CD4-positive, CD25-positive, alpha-beta regulatory T cell (primary cell): ENCODE data around the gene CNPY3. TPM values are rescaled to one million over a fixed set of nuclear protein-coding genes. Genes with fewer than 3 reads are reported as not detected.
A peak's percentile ranks its signal among the peaks of the same experiment; 100 is the strongest.

Experiments
- ATAC-seq, 2 donors: fragments of 150-1000 bp; cut with Tn5 transposase; one replicate each; pipeline ENCODE4 v1.10.0; 2021; ENCODE audit warnings: low read depth in 2 of 2, moderate number of reproducible peaks in 2 of 2, moderate library complexity in 1 of 2
- DNase-seq, 3 donors: peaks; one replicate each; pipeline versions ENCODE4 v3.0.0 to v3.0.0-alpha.2; 2012 to 2022; ENCODE audit warnings: mixed read lengths in 1 of 3
- H3K27ac ChIP-seq: one replicate; pipeline ENCODE4 v1.7.0; 2013; ENCODE audit warnings: mild to moderate bottlenecking, low read length; ENCODE audit not compliant: insufficient read depth, poor library complexity, severe bottlenecking
- H3K27me3 ChIP-seq: one replicate; pipeline ENCODE4 v1.7.0; 2013; ENCODE audit warnings: low read length; ENCODE audit not compliant: control insufficient read depth, insufficient read depth
- H3K36me3 ChIP-seq: one replicate; pipeline ENCODE4 v1.7.0; 2013; ENCODE audit warnings: mild to moderate bottlenecking, low read length, moderate library complexity; ENCODE audit not compliant: control insufficient read depth, insufficient read depth
- H3K4me1 ChIP-seq: 2 replicates; pipeline ENCODE4 v1.7.0; 2013; ENCODE audit warnings: mild to moderate bottlenecking, low read length; ENCODE audit not compliant: insufficient read depth, control insufficient read depth, poor library complexity, severe bottlenecking
- H3K4me3 ChIP-seq: one replicate; pipeline ENCODE4 v1.7.0; 2013; ENCODE audit warnings: low read depth, mild to moderate bottlenecking, low read length, moderate library complexity
- H3K9me3 ChIP-seq, 2 experiments: 1 replicate in 1 of 2; 2 replicates in 1 of 2; pipeline ENCODE4 v1.7.0; 2013; ENCODE audit warnings: low read length in 2 of 2, mild to moderate bottlenecking in 1 of 2, moderate library complexity in 1 of 2; ENCODE audit not compliant: control insufficient read depth in 2 of 2
- H3K27ac Mint-ChIP-seq, 3 donors: one replicate each; pipeline ENCODE4 v1.8.0; 2020 to 2022; ENCODE audit warnings: mild to moderate bottlenecking in 3 of 3, mixed read lengths in 3 of 3, moderate library complexity in 2 of 3
- H3K27me3 Mint-ChIP-seq: one replicate; pipeline ENCODE4 v1.8.0; 2022; ENCODE audit warnings: mild to moderate bottlenecking, mixed read lengths
- H3K36me3 Mint-ChIP-seq: one replicate; pipeline ENCODE4 v1.8.0; 2020; ENCODE audit warnings: mixed read lengths
- H3K4me1 Mint-ChIP-seq, 4 donors: one replicate each; pipeline ENCODE4 v1.8.0; 2020 to 2022; ENCODE audit warnings: mixed read lengths in 4 of 4, mild to moderate bottlenecking in 1 of 4
- H3K4me3 Mint-ChIP-seq, 4 donors: one replicate each; pipeline ENCODE4 v1.8.0; 2020 to 2022; ENCODE audit warnings: mild to moderate bottlenecking in 4 of 4, mixed read lengths in 4 of 4, moderate library complexity in 3 of 4
- H3K9me3 Mint-ChIP-seq, 7 donors: one replicate each; pipeline ENCODE4 v1.8.0; 2020 to 2022; ENCODE audit warnings: mixed read lengths in 7 of 7, mild to moderate bottlenecking in 3 of 7, moderate library complexity in 2 of 7
- polyA plus RNA-seq, 4 donors: library from polyadenylated mRNA; unstranded; fragments of 300-500 nt; fragmentation: Illumina TruSeq; gene quantifications; one replicate each; pipeline ENCODE4 v1.2.3, GENCODE V29; 2021
- total RNA-seq: library from RNA; stranded (reverse); gene quantifications from one replicate; pipeline ENCODE4 v1.2.3, GENCODE V29; 2022

Gene CNPY3
- total and polyA plus RNA-seq, 5 donors from 2014 or later: 42.9 to 88.8 (median 81.3) TPM

GRCh38 chr6:42921801-42922200 lies 7.5 kb upstream of the CNPY3 start:
- H3K9me3 Mint-ChIP-seq: no peaks in the 10 kb centered on the region
- ATAC-seq (no peak), DNase-seq (no peak)
- Histone ChIP-seq H3K9me3 (no peaks in the 10 kb centered on the region), H3K4me1 (no peaks in the 10 kb centered on the region), H3K4me3 (no peak overlapping the region), H3K36me3 (no peaks in the 10 kb centered on the region), H3K27ac (no peak overlapping the region), H3K27me3 (no peaks in the 10 kb centered on the region)
- no peaks in the 10 kb centered on the region for H3K4me1 Mint-ChIP-seq
- no peak overlapping the region for H3K4me3 Mint-ChIP-seq
- no peak overlapping the region for H3K27ac Mint-ChIP-seq
- no peaks in the 10 kb centered on the region for H3K27me3 Mint-ChIP-seq
- no peaks in the 10 kb centered on the region for H3K36me3 Mint-ChIP-seq

DNA sequence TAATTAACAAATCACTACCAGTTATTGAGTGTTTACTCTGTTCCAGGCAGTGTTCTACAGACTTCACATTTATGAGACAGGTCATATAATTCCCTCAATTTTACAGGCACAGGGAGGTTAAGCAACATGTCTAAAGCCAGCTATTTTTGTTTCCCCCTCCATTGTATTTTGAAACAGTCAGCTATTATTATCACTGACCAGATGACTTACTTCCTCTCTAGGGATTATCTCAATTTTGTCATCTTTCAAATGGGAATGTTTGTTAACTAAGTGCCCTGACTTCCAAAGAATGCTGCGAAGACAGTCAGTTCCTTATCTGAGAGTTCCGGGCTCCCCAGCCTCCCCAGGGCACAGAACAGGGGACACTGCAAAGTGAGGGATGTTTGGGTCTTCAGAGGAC lies 5.6 kb upstream of the CNPY3 start:
- Mint-ChIP-seq H3K9me3 (no peaks in the 10 kb centered on the region), H3K36me3 (no peaks in the 10 kb centered on the region), H3K4me1 (peaks cover under 1 to 5% (median 5%) of the 10 kb centered on the region in 4 donors), H3K27me3 (no peaks in the 10 kb centered on the region), H3K4me3 (no peak overlapping the region), H3K27ac (peak overlapping the region in 1 of 3 donors; percentile 38)
- no peaks in the 10 kb centered on the region for H3K36me3 ChIP-seq
- H3K9me3 ChIP-seq: no peaks in the 10 kb centered on the region
- H3K27me3 ChIP-seq: no peaks in the 10 kb centered on the region
- DNase-seq: no peak
- H3K27ac ChIP-seq: no peak overlapping the region
- H3K4me3 ChIP-seq: no peak overlapping the region
- no peak for ATAC-seq
- peaks cover 10% of the 10 kb centered on the region for H3K4me1 ChIP-seq

DNA sequence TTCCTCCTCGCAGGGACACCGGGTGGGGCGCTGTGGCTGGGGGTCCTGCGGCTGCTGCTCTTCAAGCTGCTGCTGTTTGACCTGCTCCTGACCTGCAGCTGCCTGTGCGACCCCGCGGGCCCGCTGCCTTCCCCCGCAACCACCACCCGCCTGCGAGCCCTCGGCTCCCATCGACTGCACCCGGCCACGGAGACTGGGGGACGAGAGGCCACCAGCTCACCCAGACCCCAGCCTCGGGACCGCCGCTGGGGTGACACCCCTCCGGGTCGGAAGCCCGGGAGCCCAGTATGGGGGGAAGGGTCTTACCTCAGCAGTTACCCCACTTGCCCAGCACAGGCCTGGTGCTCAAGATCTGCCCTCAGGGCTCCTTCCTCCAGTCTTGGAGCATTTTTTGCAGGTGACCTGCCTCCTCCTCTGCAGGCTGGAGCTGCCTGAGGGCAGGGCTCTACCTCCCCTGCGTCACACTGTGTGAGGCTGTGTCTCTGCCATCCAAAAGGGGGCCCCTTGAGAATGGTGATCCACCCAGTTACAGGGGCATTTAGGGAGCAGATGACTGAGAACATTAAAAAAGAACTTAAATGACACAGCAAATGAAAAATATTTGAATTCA lies 3.9 kb upstream of the CNPY3 start:
- Histone ChIP-seq H3K9me3 (no peaks in the 10 kb centered on the region), H3K27me3 (no peaks in the 10 kb centered on the region), H3K27ac (no peak overlapping the region), H3K4me3 (no peak overlapping the region), H3K36me3 (no peaks in the 10 kb centered on the region), H3K4me1 (peaks cover 22% of the 10 kb centered on the region)
- DNase-seq: no peak
- Mint-ChIP-seq H3K27ac (peak overlapping the region in 1 of 3 donors; percentile 92), H3K4me3 (peak overlapping the region in 1 of 4 donors; percentile 41), H3K4me1 (peaks cover 6 to 18% (median 12%) of the 10 kb centered on the region in 4 donors), H3K27me3 (no peaks in the 10 kb centered on the region), H3K36me3 (no peaks in the 10 kb centered on the region), H3K9me3 (peaks cover 0 to 1% (median 0%) of the 10 kb centered on the region in 7 donors)
- ATAC-seq: no peak

- H3K36me3 ChIP-seq: peaks cover 23% of the 10 kb centered on the region
- peak overlapping the region; percentile 96 to 100 (median 99) for H3K4me3 Mint-ChIP-seq
- ATAC-seq (peak; percentile 8), DNase-seq (peak in 2 of 3 donors; percentile 45 to 78)
- H3K4me3 ChIP-seq: peak overlapping the region; percentile 92
- H3K27me3 ChIP-seq: no peaks in the 10 kb centered on the region
- H3K4me1 ChIP-seq: peaks cover 60% of the 10 kb centered on the region
- H3K36me3 Mint-ChIP-seq: peaks cover 16% of the 10 kb centered on the region
- H3K27ac Mint-ChIP-seq: peak overlapping the region; percentile 98 to 100 (median 100)
- H3K4me1 Mint-ChIP-seq: peaks cover 18 to 60% (median 34%) of the 10 kb centered on the region in 4 donors
- peaks cover 0 to 1% (median 0%) of the 10 kb centered on the region in 7 donors for H3K9me3 Mint-ChIP-seq
- peak overlapping the region; percentile 97 for H3K27ac ChIP-seq
- no peaks in the 10 kb centered on the region for H3K9me3 ChIP-seq
- H3K27me3 Mint-ChIP-seq: no peaks in the 10 kb centered on the region
Observed at GRCh38 chr6:42929821-42930360, 611 bp downstream of the CNPY3 start.

DNA sequence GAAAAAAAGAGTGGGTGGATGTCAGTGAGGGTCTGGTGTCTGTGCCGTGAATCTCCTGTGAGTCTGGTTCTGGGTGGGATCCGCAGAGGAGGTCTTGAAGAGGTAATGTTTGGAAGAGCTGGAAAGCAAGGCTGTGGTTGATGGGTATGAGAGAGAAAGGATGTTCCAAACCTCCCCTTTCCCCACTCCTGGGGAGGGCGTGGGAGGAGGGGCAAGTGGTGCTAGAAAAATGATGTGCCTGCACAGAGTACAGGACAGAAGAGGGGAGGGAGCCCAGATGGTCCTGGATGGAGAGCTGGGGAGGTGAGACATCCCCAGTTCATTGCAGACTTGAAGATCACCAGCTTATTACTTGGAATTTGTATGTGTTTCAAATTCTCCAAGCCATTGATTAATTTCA lies 3.1 kb downstream of the CNPY3 start:
- H3K4me3 ChIP-seq: peak overlapping the region; percentile 37
- no peak for DNase-seq
- H3K27me3 ChIP-seq: no peaks in the 10 kb centered on the region
- peaks cover 48% of the 10 kb centered on the region for H3K36me3 ChIP-seq
- peaks cover 57% of the 10 kb centered on the region for H3K4me1 ChIP-seq
- H3K4me3 Mint-ChIP-seq: peak overlapping the region; percentile 10 to 100 (median 71)
- no peak for ATAC-seq
- peaks cover 18 to 70% (median 38%) of the 10 kb centered on the region in 4 donors for H3K4me1 Mint-ChIP-seq
- H3K9me3 ChIP-seq: no peaks in the 10 kb centered on the region
- peaks cover 0 to 1% (median 0%) of the 10 kb centered on the region in 7 donors for H3K9me3 Mint-ChIP-seq
- H3K27ac Mint-ChIP-seq: peak overlapping the region; percentile 82 to 93 (median 90)
- peak overlapping the region; percentile 97 for H3K27ac ChIP-seq
- H3K36me3 Mint-ChIP-seq: peaks cover 29% of the 10 kb centered on the region
- H3K27me3 Mint-ChIP-seq: no peaks in the 10 kb centered on the region

- peaks cover 55% of the 10 kb centered on the region for H3K4me1 ChIP-seq
- peak overlapping the region; percentile 10 to 100 (median 80) for H3K4me3 Mint-ChIP-seq
- H3K27me3 Mint-ChIP-seq: no peaks in the 10 kb centered on the region
- peaks cover 23 to 70% (median 42%) of the 10 kb centered on the region in 4 donors for H3K4me1 Mint-ChIP-seq
- no peaks in the 10 kb centered on the region for H3K9me3 ChIP-seq
- H3K27ac Mint-ChIP-seq: peak overlapping the region; percentile 64 to 93 (median 82)
- peaks cover 0 to 1% (median 0%) of the 10 kb centered on the region in 7 donors for H3K9me3 Mint-ChIP-seq
- H3K36me3 Mint-ChIP-seq: peaks cover 34% of the 10 kb centered on the region
- DNase-seq (no peak), ATAC-seq (no peak)
- H3K27ac ChIP-seq: no peak overlapping the region
- peaks cover 56% of the 10 kb centered on the region for H3K36me3 ChIP-seq
- no peaks in the 10 kb centered on the region for H3K27me3 ChIP-seq
- peak overlapping the region; percentile 37 for H3K4me3 ChIP-seq
Observed at GRCh38 chr6:42933205-42933604, 3.9 kb downstream of the CNPY3 start.

- H3K4me3 Mint-ChIP-seq: peak overlapping the region in 1 of 4 donors; percentile 35
Observed at GRCh38 chr6:42935322-42935721, 6.0 kb downstream of the CNPY3 start.

More at GRCh38 chr6:42935322-42935721, 6.0 kb downstream of the CNPY3 start:
- no peaks in the 10 kb centered on the region for H3K27me3 ChIP-seq
- H3K4me3 ChIP-seq: no peak overlapping the region
- no peaks in the 10 kb centered on the region for H3K9me3 Mint-ChIP-seq
- DNase-seq (no peak), ATAC-seq (no peak)
- H3K27ac Mint-ChIP-seq: peak overlapping the region in 2 of 3 donors; percentile 29 to 65
- H3K36me3 ChIP-seq: peaks cover 75% of the 10 kb centered on the region
- H3K9me3 ChIP-seq: no peaks in the 10 kb centered on the region
- H3K4me1 ChIP-seq: peaks cover 38% of the 10 kb centered on the region
- peaks cover 17 to 53% (median 30%) of the 10 kb centered on the region in 4 donors for H3K4me1 Mint-ChIP-seq
- H3K36me3 Mint-ChIP-seq: peaks cover 41% of the 10 kb centered on the region
- H3K27ac ChIP-seq: no peak overlapping the region
- H3K27me3 Mint-ChIP-seq: no peaks in the 10 kb centered on the region
